ENCODE results near the gene HPCAL1. TPM values are rescaled to one million over a fixed set of nuclear protein-coding genes. Genes with fewer than 3 reads are reported as not detected.

The HPCAL1 gene
- total RNA-seq, 1 donor from 2014 or later: 3.7 TPM

GRCh38 chr2:10305715-10306114 lies 3.0 kb downstream of the HPCAL1 start:
- no peaks in the 10 kb centered on the region for H3K9me3 ChIP-seq (ENCODE audit: low read depth)
- Mint-ChIP-seq H3K4me1 (peaks cover 23% of the 10 kb centered on the region), H3K4me3 (no peak overlapping the region), H3K27ac (no peak overlapping the region), H3K27me3 (ENCODE audit: insufficient read depth, low read depth) (peaks cover 25% of the 10 kb centered on the region), H3K36me3 (no peaks in the 10 kb centered on the region), H3K9me3 (no peaks in the 10 kb centered on the region)
- peak; percentile 50 for DNase-seq (ENCODE audit: low spot score)
- H3K27me3 ChIP-seq: peaks cover 58% of the 10 kb centered on the region
- no peaks in the 10 kb centered on the region for H3K36me3 ChIP-seq
- H4K20me1 ChIP-seq (ENCODE audit: low read depth): peaks cover 25% of the 10 kb centered on the region
- no peak overlapping the region for H3K9ac ChIP-seq
- H3K27ac ChIP-seq: no peak overlapping the region
- no peak for TF ChIP-seq EZH2 (IDR thresholded peaks at IDR 0.05)
- TF ChIP-seq, protein P1, sequence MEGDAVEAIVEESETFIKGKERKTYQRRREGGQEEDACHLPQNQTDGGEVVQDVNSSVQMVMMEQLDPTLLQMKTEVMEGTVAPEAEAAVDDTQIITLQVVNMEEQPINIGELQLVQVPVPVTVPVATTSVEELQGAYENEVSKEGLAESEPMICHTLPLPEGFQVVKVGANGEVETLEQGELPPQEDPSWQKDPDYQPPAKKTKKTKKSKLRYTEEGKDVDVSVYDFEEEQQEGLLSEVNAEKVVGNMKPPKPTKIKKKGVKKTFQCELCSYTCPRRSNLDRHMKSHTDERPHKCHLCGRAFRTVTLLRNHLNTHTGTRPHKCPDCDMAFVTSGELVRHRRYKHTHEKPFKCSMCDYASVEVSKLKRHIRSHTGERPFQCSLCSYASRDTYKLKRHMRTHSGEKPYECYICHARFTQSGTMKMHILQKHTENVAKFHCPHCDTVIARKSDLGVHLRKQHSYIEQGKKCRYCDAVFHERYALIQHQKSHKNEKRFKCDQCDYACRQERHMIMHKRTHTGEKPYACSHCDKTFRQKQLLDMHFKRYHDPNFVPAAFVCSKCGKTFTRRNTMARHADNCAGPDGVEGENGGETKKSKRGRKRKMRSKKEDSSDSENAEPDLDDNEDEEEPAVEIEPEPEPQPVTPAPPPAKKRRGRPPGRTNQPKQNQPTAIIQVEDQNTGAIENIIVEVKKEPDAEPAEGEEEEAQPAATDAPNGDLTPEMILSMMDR (IDR thresholded peaks at IDR 0.05): peak; percentile 29
- H3K4me1 ChIP-seq: peaks cover 24% of the 10 kb centered on the region
- H3F3A ChIP-seq (ENCODE audit: low read depth): peaks cover 35% of the 10 kb centered on the region
- no peak overlapping the region for H2AFZ ChIP-seq (replicated peaks)
- no peaks in the 10 kb centered on the region for H3K79me2 ChIP-seq (ENCODE audit: low read depth)
- no peak overlapping the region for H3K4me3 ChIP-seq
- H3K4me2 ChIP-seq: no peak overlapping the region

DNA sequence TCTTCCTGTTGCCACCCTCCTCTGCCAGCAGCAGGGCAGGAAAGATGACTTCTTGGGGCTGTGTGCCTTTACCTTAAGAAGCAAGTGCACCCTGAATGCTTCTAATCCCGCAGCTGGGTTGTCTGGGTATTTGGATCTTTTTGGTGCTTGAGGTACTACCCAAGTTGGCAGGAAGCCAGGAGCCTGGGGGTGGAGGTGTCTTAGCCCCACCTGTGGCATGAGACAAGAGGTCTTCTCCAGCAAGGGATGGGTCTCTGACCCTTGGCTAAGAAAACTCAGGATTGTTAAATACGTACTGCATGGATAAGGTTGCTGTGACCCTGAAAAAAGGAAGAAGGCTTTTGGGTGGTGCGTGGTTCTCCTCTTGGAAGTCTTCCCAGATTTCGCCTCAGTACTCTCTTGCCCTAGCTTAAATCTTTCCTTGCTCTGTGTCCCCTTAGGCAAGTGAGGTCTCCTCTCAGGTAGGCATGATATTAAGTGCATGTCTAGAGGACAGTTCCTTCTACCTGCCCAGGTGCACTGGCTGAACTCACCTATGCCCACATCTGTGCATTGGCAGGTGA lies 4.3 kb downstream of the HPCAL1 start:
- Mint-ChIP-seq H3K9me3 (no peaks in the 10 kb centered on the region), H3K27ac (no peak overlapping the region), H3K36me3 (no peaks in the 10 kb centered on the region), H3K27me3 (ENCODE audit: insufficient read depth, low read depth) (peaks cover 25% of the 10 kb centered on the region), H3K4me3 (no peak overlapping the region), H3K4me1 (peaks cover 11% of the 10 kb centered on the region)
- no peaks in the 10 kb centered on the region for H3K79me2 ChIP-seq (ENCODE audit: low read depth)
- no peaks in the 10 kb centered on the region for H3K9me3 ChIP-seq (ENCODE audit: low read depth)
- no peak overlapping the region for H2AFZ ChIP-seq (replicated peaks)
- H3K27ac ChIP-seq: no peak overlapping the region
- no peak overlapping the region for H3K9ac ChIP-seq
- H3K4me3 ChIP-seq: no peak overlapping the region
- TF ChIP-seq EZH2phosphoT487 (IDR thresholded peaks at IDR 0.05) (no peak), EZH2 (IDR thresholded peaks at IDR 0.05) (no peak)
- TF ChIP-seq, protein P1 (IDR thresholded peaks at IDR 0.05): no peak
- H3K4me1 ChIP-seq: peaks cover 22% of the 10 kb centered on the region
- no peak for DNase-seq (ENCODE audit: low spot score)
- no peaks in the 10 kb centered on the region for H3K36me3 ChIP-seq
- H3K27me3 ChIP-seq: peaks cover 58% of the 10 kb centered on the region
- H3K4me2 ChIP-seq: no peak overlapping the region
- H3F3A ChIP-seq (ENCODE audit: low read depth): peaks cover 26% of the 10 kb centered on the region
- peaks cover 25% of the 10 kb centered on the region for H4K20me1 ChIP-seq (ENCODE audit: low read depth)

DNA sequence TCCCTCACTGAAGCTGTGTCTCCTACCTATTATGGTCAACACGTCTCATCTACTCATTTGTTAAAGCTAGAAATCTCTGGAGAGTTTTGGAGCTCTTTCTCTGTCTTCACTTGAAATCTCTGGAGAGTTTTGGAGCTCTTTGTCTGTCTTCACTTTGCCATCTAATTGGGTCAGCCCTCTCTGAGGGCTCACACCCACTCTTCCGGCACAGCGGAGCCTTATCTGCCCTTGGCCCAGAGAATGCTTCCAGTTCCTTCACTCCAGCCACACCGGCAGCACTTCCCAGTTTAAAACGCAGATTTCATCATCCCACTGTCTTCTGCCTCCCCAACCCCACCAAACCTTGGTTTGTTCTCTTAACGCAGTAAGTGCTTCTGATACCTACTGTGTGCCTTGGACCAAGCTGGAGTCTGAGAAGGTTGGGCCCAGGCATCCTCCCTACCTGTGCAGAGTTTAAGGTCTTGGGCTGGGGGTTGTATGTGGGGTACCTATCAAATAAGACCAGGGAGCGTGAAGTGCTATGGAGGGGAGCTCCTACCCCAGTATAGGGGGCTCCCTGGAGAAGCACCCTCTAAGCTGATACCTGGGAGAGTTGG lies 5.0 kb downstream of the HPCAL1 start:
- no peaks in the 10 kb centered on the region for H3K36me3 Mint-ChIP-seq
- Histone ChIP-seq H3K79me2 (ENCODE audit: low read depth) (no peaks in the 10 kb centered on the region), H3K4me2 (no peak overlapping the region), H3K4me3 (no peak overlapping the region), H3K9ac (no peak overlapping the region), H3K27ac (no peak overlapping the region), H4K20me1 (ENCODE audit: low read depth) (peaks cover 25% of the 10 kb centered on the region), H3K27me3 (peaks cover 58% of the 10 kb centered on the region), H2AFZ (replicated peaks) (no peak overlapping the region), H3F3A (ENCODE audit: low read depth) (peaks cover 21% of the 10 kb centered on the region), H3K36me3 (no peaks in the 10 kb centered on the region), H3K9me3 (ENCODE audit: low read depth) (no peaks in the 10 kb centered on the region), H3K4me1 (peaks cover 19% of the 10 kb centered on the region)
- DNase-seq (ENCODE audit: low spot score): no peak
- TF ChIP-seq EZH2 (IDR thresholded peaks at IDR 0.05) (no peak), EZH2phosphoT487 (IDR thresholded peaks at IDR 0.05) (no peak)
- TF ChIP-seq, protein P1 (IDR thresholded peaks at IDR 0.05): no peak
- H3K4me1 Mint-ChIP-seq: peaks cover 11% of the 10 kb centered on the region
- H3K4me3 Mint-ChIP-seq: no peak overlapping the region
- H3K9me3 Mint-ChIP-seq: no peaks in the 10 kb centered on the region
- no peak overlapping the region for H3K27ac Mint-ChIP-seq
- H3K27me3 Mint-ChIP-seq (ENCODE audit: insufficient read depth, low read depth): peaks cover 25% of the 10 kb centered on the region

Data from neural progenitor cell (in vitro differentiated cells).